Keratinocyte (primary cell): ENCODE data around the gene DLGAP1. TPM values are rescaled to one million over a fixed set of nuclear protein-coding genes. Genes with fewer than 3 reads are reported as not detected.
A peak's percentile ranks its signal among the peaks of the same experiment; 100 is the strongest.

Experiments used
- DNase-seq: peaks from one replicate; pipeline ENCODE4 v3.0.0-alpha.2; 2011; ENCODE audit warnings: low read depth, missing footprints, low spot score
- FAIRE-seq: peaks from 2 replicates; lab custom pipeline; 2011; peaks lifted over from hg19 to GRCh38; lab: Jason Lieb, UNC
- H2AFZ ChIP-seq: 2 replicates; pipeline ENCODE4 v1.6.0; 2012; ENCODE audit warnings: low read length, control low read depth, inconsistent platforms; ENCODE audit not compliant: control insufficient read depth
- H3K27ac ChIP-seq: 2 replicates; pipeline ENCODE4 v1.5.1; 2011; ENCODE audit warnings: low read length; ENCODE audit not compliant: control insufficient read depth, insufficient read depth
- H3K27me3 ChIP-seq: 3 replicates; pipeline ENCODE4 v1.6.0; 2011; ENCODE audit warnings: low read length; ENCODE audit not compliant: control insufficient read depth, insufficient read depth; ENCODE audit errors: extremely low read depth
- H3K36me3 ChIP-seq, 2 experiments: 2 replicates in 1 of 2; 3 replicates in 1 of 2; pipeline ENCODE4 v1.5.1; 2011; ENCODE audit warnings: low read length in 2 of 2, mild to moderate bottlenecking in 1 of 2; ENCODE audit not compliant: control insufficient read depth in 2 of 2, insufficient read depth in 2 of 2; ENCODE audit errors: extremely low read depth in 1 of 2
- H3K4me1 ChIP-seq: 3 replicates; pipeline ENCODE4 v1.5.1; 2011; ENCODE audit warnings: low read length; ENCODE audit not compliant: control insufficient read depth, insufficient read depth; ENCODE audit errors: extremely low read depth
- H3K4me2 ChIP-seq: 3 replicates; pipeline ENCODE4 v1.6.0; 2011; ENCODE audit warnings: low read depth, low read length; ENCODE audit not compliant: control insufficient read depth, insufficient read depth; ENCODE audit errors: extremely low read depth
- H3K4me3 ChIP-seq, 3 experiments: fragments of 200-600 bp in 1 of 3; sonication (generic) in 1 of 3; 2 replicates in 2 of 3; 3 replicates in 1 of 3; pipeline ENCODE4 v1.5.1; 2011 to 2016; ENCODE audit warnings: low read length in 3 of 3, mild to moderate bottlenecking in 3 of 3, control low read depth in 2 of 3, inconsistent platforms in 1 of 3, low read depth in 1 of 3, mixed read lengths in 1 of 3, mixed run types in 1 of 3, moderate library complexity in 1 of 3; ENCODE audit not compliant: control insufficient read depth in 2 of 3, insufficient read depth in 2 of 3; ENCODE audit errors: extremely low read depth in 1 of 3
- H3K79me2 ChIP-seq: 2 replicates; pipeline ENCODE4 v1.6.0; 2012; ENCODE audit warnings: low read length; ENCODE audit not compliant: control insufficient read depth, insufficient read depth
- H3K9ac ChIP-seq: 3 replicates; pipeline ENCODE4 v1.6.0; 2011; ENCODE audit warnings: low read length; ENCODE audit not compliant: control insufficient read depth, insufficient read depth; ENCODE audit errors: extremely low read depth
- H3K9me1 ChIP-seq: 3 replicates; pipeline ENCODE4 v1.6.0; 2011; ENCODE audit warnings: low read length; ENCODE audit not compliant: control insufficient read depth, insufficient read depth; ENCODE audit errors: extremely low read depth
- H3K9me3 ChIP-seq: 2 replicates; pipeline ENCODE4 v1.5.1; 2012; ENCODE audit warnings: low read depth, low read length; ENCODE audit not compliant: control insufficient read depth
- H4K20me1 ChIP-seq: 3 replicates; pipeline ENCODE4 v1.6.0; 2011; ENCODE audit warnings: low read length; ENCODE audit not compliant: control insufficient read depth, insufficient read depth; ENCODE audit errors: extremely low read depth
- EZH2 ChIP-seq: IDR thresholded peaks from one replicate; pipeline ENCODE4 v1.6.1; 2012; ENCODE audit warnings: inconsistent platforms, mild to moderate bottlenecking, low read length, moderate library complexity
- dilution Hi-C: fragments of 300-500 bp; cut with MboI; formaldehyde crosslinking; loops from one replicate; pipeline ENCODE4 v1.7.0; 2020; ENCODE audit warnings: low sequenced_read_pairs; ENCODE audit not compliant: extremely low pct_ligation_motif_present
- polyA plus RNA-seq, 5 experiments: library from polyadenylated mRNA; depleted of rRNA in 3 of 5; stranded (reverse) in 3 of 5; stranded (forward) in 1 of 5; unstranded in 1 of 5; fragments of >200 nt; gene quantifications; 1 replicate in 1 of 5; 2 replicates in 3 of 5; 3 replicates in 1 of 5; pipeline versions ENCODE4 v1.2.1 to v1.2.3, GENCODE V29; 2011 to 2012; ENCODE audit warnings: missing spikeins in 2 of 5, low read depth in 1 of 5, low replicate concordance in 1 of 5
- TF ChIP-seq, protein P1 (sequence below), 3 experiments: IDR thresholded peaks in 1 of 3; conservative IDR thresholded peaks in 1 of 3; optimal IDR thresholded peaks in 1 of 3; 2 replicates in 2 of 3; 3 replicates in 1 of 3; pipeline versions ENCODE3 to v1.5.1; 2011; ENCODE audit warnings: low read length in 3 of 3, mild to moderate bottlenecking in 3 of 3, moderate library complexity in 2 of 3, control low read depth in 1 of 3, inconsistent platforms in 1 of 3; ENCODE audit not compliant: insufficient read depth in 2 of 3; ENCODE audit errors: extremely low read depth in 1 of 3

Gene DLGAP1
- polyA plus RNA-seq, 1 donor (not counting 4 experiments of a cell fraction or from before 2014, with no cell fraction given): not detected

DNA sequence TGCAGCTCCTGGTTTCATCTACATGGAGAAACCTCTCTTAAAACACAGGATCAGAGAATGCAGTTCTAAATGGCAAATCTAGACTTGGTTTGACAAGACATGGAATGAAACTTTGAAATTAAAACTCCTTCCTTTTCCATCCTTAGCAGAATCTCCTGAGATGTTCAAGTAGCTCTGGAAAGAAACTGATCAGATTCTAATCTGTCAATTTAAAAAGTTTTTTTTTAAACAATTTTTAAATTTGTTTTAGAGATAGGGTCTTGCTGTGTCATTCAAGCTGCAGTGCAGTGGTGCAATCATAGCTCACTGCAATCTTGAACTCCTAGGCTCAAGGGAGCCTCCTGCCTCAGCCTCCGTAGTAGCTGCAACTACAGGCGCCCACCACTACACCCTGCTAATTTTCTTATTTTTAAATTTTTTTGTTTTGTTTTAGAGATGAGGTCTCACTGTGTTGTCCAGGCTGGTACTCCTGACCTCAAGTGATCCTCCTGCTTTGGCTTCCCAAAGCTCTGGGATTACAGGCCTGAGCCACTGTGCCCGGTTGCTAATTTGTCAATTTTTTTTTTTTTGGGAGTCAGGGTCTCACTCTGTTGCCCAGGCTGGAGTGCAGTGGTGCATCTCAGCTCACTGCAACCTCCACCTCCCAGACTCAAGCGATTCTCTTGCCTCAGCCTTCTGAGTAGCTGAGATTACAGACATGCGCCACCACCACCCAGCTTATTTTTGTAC is 788.4 kb downstream of the DLGAP1 start:
- no peak overlapping the region for H3K4me3 ChIP-seq
- no peaks in the 10 kb centered on the region for H3K27me3 ChIP-seq
- H4K20me1 ChIP-seq: no peaks in the 10 kb centered on the region
- no peaks in the 10 kb centered on the region for H3K36me3 ChIP-seq
- no peaks in the 10 kb centered on the region for H3K9me1 ChIP-seq
- TF ChIP-seq, protein P1, sequence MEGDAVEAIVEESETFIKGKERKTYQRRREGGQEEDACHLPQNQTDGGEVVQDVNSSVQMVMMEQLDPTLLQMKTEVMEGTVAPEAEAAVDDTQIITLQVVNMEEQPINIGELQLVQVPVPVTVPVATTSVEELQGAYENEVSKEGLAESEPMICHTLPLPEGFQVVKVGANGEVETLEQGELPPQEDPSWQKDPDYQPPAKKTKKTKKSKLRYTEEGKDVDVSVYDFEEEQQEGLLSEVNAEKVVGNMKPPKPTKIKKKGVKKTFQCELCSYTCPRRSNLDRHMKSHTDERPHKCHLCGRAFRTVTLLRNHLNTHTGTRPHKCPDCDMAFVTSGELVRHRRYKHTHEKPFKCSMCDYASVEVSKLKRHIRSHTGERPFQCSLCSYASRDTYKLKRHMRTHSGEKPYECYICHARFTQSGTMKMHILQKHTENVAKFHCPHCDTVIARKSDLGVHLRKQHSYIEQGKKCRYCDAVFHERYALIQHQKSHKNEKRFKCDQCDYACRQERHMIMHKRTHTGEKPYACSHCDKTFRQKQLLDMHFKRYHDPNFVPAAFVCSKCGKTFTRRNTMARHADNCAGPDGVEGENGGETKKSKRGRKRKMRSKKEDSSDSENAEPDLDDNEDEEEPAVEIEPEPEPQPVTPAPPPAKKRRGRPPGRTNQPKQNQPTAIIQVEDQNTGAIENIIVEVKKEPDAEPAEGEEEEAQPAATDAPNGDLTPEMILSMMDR (optimal IDR thresholded peaks at IDR 0.05 in 1 of 3, IDR thresholded peaks at IDR 0.05 in 1 of 3, conservative IDR thresholded peaks at IDR 0.05 in 1 of 3; ENCODE audit: extremely low read depth in 1 of 3, insufficient read depth in 2 of 3, low read length in 3 of 3): no peak
- no peak for TF ChIP-seq EZH2
- dilution Hi-C loops: no loop called here
- H3K9me3 ChIP-seq: no peaks in the 10 kb centered on the region
- H3K4me2 ChIP-seq: peak overlapping the region; percentile 88
- FAIRE-seq (no peak), DNase-seq (no peak)
- H3K27ac ChIP-seq: peak overlapping the region; percentile 92
- no peak overlapping the region for H3K9ac ChIP-seq
- H2AFZ ChIP-seq: no peak overlapping the region
- no peaks in the 10 kb centered on the region for H3K79me2 ChIP-seq
- H3K4me1 ChIP-seq: peaks cover 17% of the 10 kb centered on the region

DNA sequence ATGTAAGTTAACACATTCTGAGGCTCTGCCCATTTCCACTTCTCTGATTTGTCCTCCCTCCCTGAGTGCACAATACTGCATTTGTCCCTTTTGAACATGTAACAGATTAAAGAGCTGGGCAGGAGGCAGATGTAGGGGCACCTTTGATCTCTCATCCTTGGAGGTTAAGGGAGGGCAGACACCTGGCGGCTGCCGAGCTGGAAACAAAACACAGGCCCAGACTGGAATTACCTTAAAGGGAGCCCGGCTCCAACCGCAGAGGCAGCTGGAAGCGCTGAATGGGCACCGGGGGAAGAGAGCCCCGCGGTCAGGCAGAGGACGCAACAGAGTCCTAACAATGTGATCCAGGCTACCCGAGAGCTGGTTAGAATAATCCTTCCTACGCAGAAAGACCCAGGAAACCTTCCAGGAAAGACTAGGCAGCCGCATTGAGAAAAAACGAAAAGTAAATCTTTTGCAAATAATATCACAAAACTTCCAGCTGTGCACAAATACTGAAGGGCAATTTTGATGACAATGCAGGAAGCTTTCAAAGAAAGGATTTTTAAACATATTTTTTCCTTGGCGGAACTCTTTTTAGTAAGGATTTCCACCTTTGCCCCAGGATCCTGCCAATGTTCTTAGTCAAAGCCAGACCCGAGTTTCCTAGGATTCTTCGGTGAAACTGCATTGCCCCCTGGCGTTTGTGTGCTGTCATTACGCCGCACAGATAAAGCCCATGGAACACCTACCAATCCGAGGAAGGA is 789.2 kb downstream of the DLGAP1 start:
- Histone ChIP-seq H3K4me1 (peaks cover 17% of the 10 kb centered on the region), H3K27me3 (no peaks in the 10 kb centered on the region), H3K36me3 (no peaks in the 10 kb centered on the region), H3K9me1 (no peaks in the 10 kb centered on the region), H2AFZ (peak overlapping the region; percentile 60), H3K9me3 (no peaks in the 10 kb centered on the region), H3K4me3 (peak overlapping the region in 2 of 3 experiments; percentile 55 to 58), H3K27ac (peak overlapping the region; percentile 92), H4K20me1 (no peaks in the 10 kb centered on the region), H3K79me2 (no peaks in the 10 kb centered on the region), H3K4me2 (peak overlapping the region; percentile 88), H3K9ac (peak overlapping the region; percentile 79)
- TF ChIP-seq, protein P1 (optimal IDR thresholded peaks at IDR 0.05 in 1 of 3, IDR thresholded peaks at IDR 0.05 in 1 of 3, conservative IDR thresholded peaks at IDR 0.05 in 1 of 3; ENCODE audit: extremely low read depth in 1 of 3, insufficient read depth in 2 of 3, low read length in 3 of 3): peak; percentile 84 to 95 (median 90)
- no peak for TF ChIP-seq EZH2
- dilution Hi-C loops: no loop called here
- FAIRE-seq (peak; percentile 96), DNase-seq (peak; percentile 71)
